ENCODE data around the gene MAPRE3.
"Not testable (repeated sequence)": the region's sequence is repeated elsewhere in the genome, so short reads cannot be mapped to it uniquely, and the experiment has no call there.

Gene MAPRE3

DNA sequence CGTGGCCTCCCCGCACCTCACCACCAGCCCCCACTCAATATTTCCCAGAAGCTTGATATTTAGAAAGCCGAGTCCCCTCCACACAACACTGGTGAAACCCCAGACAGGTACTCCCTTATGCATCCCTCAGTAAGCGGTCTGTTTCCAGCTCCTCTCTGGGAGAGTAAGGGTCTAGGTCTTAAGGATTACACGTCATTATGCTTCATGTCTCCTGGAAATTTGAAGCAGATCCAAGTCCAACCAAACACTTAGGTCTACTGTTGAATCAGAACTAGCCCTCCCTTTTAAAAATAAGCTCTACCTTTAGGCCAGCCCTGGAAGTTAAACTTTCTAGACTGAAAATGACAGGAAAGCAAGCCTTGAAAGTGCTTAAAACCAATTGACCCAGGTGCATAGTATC lies 102.5 kb downstream of the MAPRE3 start:
- Histone ChIP-seq H3K79me2 (ENCODE audit: insufficient read depth, low read length) (peaks cover 18% of the 10 kb centered on the region), H2AFZ (ENCODE audit: low read depth, low read length, severe bottlenecking) (no peak overlapping the region), H3K9ac (ENCODE audit: low read length) (no peak overlapping the region), H3K27ac (ENCODE audit: low read depth, low read length) (no peak overlapping the region), H3K9me2 (replicated peaks; ENCODE audit: insufficient read depth, low read length) (no peaks in the 10 kb centered on the region), H4K20me1 (ENCODE audit: low read depth, low read length) (no peaks in the 10 kb centered on the region), H3K36me3 (ENCODE audit: low read length) (no peaks in the 10 kb centered on the region), H3K9me3 (ENCODE audit: insufficient read depth, low read length) (no peaks in the 10 kb centered on the region), H3F3A (ENCODE audit: insufficient read depth) (peaks cover 14% of the 10 kb centered on the region; the same call in 1 of the 2 replicates), H3K4me3 (ENCODE audit: insufficient read depth, low read length, poor library complexity, severe bottlenecking) (no peak overlapping the region), H3K27me3 (ENCODE audit: low read length) (no peaks in the 10 kb centered on the region), H3K4me2 (ENCODE audit: low read depth, low read length, poor library complexity, severe bottlenecking) (no peak overlapping the region)
- TF ChIP-seq CTCF (IDR thresholded peaks at IDR 0.05; ENCODE audit: insufficient read depth, low read length, poor library complexity, severe bottlenecking) (no peak), EZH2phosphoT487 (conservative IDR thresholded peaks at IDR 0.05; ENCODE audit: low read length) (no peak)

- no peaks in the 10 kb centered on the region for H3K36me3 ChIP-seq (ENCODE audit: low read length)
- H3K9me3 ChIP-seq (ENCODE audit: insufficient read depth, low read length): no peaks in the 10 kb centered on the region
- no peaks in the 10 kb centered on the region for H4K20me1 ChIP-seq (ENCODE audit: low read depth, low read length)
- no peak for TF ChIP-seq EZH2phosphoT487 (conservative IDR thresholded peaks at IDR 0.05; ENCODE audit: low read length)
- no peak for TF ChIP-seq CTCF (IDR thresholded peaks at IDR 0.05; ENCODE audit: insufficient read depth, low read length, poor library complexity, severe bottlenecking)
- no peak overlapping the region for H3K4me2 ChIP-seq (ENCODE audit: low read depth, low read length, poor library complexity, severe bottlenecking)
- H3K27ac ChIP-seq (ENCODE audit: low read depth, low read length): no peak overlapping the region
- no peaks in the 10 kb centered on the region for H3K9me2 ChIP-seq (replicated peaks; ENCODE audit: insufficient read depth, low read length)
- peaks cover 18% of the 10 kb centered on the region for H3K79me2 ChIP-seq (ENCODE audit: insufficient read depth, low read length)
- no peak overlapping the region for H3K4me3 ChIP-seq (ENCODE audit: insufficient read depth, low read length, poor library complexity, severe bottlenecking)
- no peak overlapping the region for H2AFZ ChIP-seq (ENCODE audit: low read depth, low read length, severe bottlenecking)
- H3K9ac ChIP-seq (ENCODE audit: low read length): no peak overlapping the region
- no peaks in the 10 kb centered on the region for H3K27me3 ChIP-seq (ENCODE audit: low read length)
- peaks cover 14% of the 10 kb centered on the region; the same call in 1 of the 2 replicates for H3F3A ChIP-seq (ENCODE audit: insufficient read depth)
Observed at GRCh38 chr2:27073782-27074181, 103.3 kb downstream of the MAPRE3 start.

DNA sequence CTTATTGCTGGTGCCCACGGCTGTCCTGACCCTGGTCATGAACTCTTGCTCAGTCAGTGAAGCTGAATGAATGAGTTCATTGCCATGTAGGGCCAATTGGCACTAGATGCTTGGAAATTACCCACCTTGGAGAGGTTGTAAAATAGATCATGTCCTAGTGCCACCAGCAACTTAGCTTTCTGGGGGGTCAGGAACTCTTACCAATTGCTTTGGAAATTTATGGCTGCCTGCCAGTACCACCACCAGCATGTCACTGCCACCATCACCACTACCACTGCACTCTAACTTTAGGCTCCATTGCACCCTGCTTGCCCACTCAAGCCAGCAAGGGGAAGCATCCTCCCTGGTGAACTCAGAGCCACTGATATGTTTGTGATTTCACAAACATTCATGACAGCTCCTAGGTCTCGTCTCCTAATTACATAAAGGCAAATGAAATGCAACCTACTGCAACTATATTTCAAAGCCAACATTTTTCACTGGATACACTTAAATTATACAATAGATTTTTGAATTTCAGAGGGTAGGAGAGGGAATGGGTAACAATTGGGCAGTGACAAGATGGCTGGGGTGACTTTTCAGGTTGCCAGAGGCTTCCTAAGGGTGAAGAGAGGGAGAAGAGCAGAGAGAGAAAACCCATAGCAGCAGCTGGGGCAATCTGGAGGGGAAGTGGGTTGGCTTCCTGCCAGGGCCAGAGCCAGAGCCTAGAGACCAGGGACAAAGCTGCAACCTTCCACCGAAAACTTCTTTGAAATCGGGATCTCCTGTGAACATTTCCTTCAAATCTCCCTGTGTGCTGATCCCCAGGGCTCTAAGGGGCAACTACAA lies 104.5 kb downstream of the MAPRE3 start:
- Histone ChIP-seq H3K79me2 (ENCODE audit: insufficient read depth, low read length) (peaks cover 13% of the 10 kb centered on the region), H3K4me2 (ENCODE audit: low read depth, low read length, poor library complexity, severe bottlenecking) (peak overlapping the region; percentile 52), H2AFZ (ENCODE audit: low read depth, low read length, severe bottlenecking) (no peak overlapping the region), H3K9me2 (replicated peaks; ENCODE audit: insufficient read depth, low read length) (no peaks in the 10 kb centered on the region), H3F3A (ENCODE audit: insufficient read depth) (peaks cover 14% of the 10 kb centered on the region; the same call in 1 of the 2 replicates), H3K9ac (ENCODE audit: low read length) (peak overlapping the region; percentile 12; the same call in 1 of the 2 replicates), H3K9me3 (ENCODE audit: insufficient read depth, low read length) (no peaks in the 10 kb centered on the region), H4K20me1 (ENCODE audit: low read depth, low read length) (no peaks in the 10 kb centered on the region), H3K36me3 (ENCODE audit: low read length) (no peaks in the 10 kb centered on the region), H3K27me3 (ENCODE audit: low read length) (no peaks in the 10 kb centered on the region), H3K27ac (ENCODE audit: low read depth, low read length) (peak overlapping the region; percentile 55), H3K4me3 (ENCODE audit: insufficient read depth, low read length, poor library complexity, severe bottlenecking) (no peak overlapping the region)
- TF ChIP-seq CTCF (IDR thresholded peaks at IDR 0.05; ENCODE audit: insufficient read depth, low read length, poor library complexity, severe bottlenecking): no peak
- no peak for TF ChIP-seq EZH2phosphoT487 (conservative IDR thresholded peaks at IDR 0.05; ENCODE audit: low read length)

DNA sequence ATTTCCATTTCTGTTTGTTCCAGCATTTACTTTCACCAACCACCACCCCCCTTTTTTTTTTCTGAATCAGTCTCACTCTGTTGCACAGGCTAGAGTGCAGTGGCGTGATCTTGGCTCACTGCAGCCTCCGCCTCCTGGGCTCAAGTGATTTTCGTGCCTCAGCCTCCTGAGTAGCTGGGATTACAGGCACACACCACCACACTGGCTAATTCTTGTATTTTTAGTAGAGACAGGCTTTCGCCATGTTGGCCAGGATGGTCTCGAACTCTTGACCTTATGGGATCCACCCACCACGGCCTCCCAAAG lies 105.1 kb downstream of the MAPRE3 start:
- H3K9me3 ChIP-seq (ENCODE audit: insufficient read depth, low read length); H2AFZ ChIP-seq (ENCODE audit: low read depth, low read length, severe bottlenecking); H4K20me1 ChIP-seq (ENCODE audit: low read depth, low read length); H3K27me3 ChIP-seq (ENCODE audit: low read length); H3K36me3 ChIP-seq (ENCODE audit: low read length); H3K79me2 ChIP-seq (ENCODE audit: insufficient read depth, low read length); H3K9me2 ChIP-seq (replicated peaks; ENCODE audit: insufficient read depth, low read length); H3K4me3 ChIP-seq (ENCODE audit: insufficient read depth, low read length, poor library complexity, severe bottlenecking): not testable (repeated sequence)
- Histone ChIP-seq H3F3A (ENCODE audit: insufficient read depth) (peaks cover 14% of the 10 kb centered on the region; the same call in 1 of the 2 replicates), H3K27ac (ENCODE audit: low read depth, low read length) (peak overlapping the region; percentile 55), H3K4me2 (ENCODE audit: low read depth, low read length, poor library complexity, severe bottlenecking) (peak overlapping the region; percentile 52), H3K9ac (ENCODE audit: low read length) (peak overlapping the region; percentile 12; the same call in 1 of the 2 replicates)
